Measurements from ENCODE around the gene SOHLH1.

Gene SOHLH1

GRCh38 chr9:135728436-135729110, 29.3 kb upstream of the SOHLH1 start:
- DNase-seq, result no peak

GRCh38 chr9:135727257-135727875, 28.1 kb upstream of the SOHLH1 start:
- no peak for DNase-seq

- DNase-seq, result no peak
These were observed 27.0 kb upstream of the SOHLH1 start for GRCh38 chr9:135726138-135726853.

GRCh38 chr9:135724186-135724787, 25.0 kb upstream of the SOHLH1 start:
- DNase-seq, result no peak

GRCh38 chr9:135722365-135722764, 23.1 kb upstream of the SOHLH1 start:
- DNase-seq, result no peak

GRCh38 chr9:135719472-135719871, 20.2 kb upstream of the SOHLH1 start:
- DNase-seq, result no peak

GRCh38 chr9:135718616-135719015, 19.3 kb upstream of the SOHLH1 start:
- DNase-seq, result no peak

GRCh38 chr9:135717410-135717809, 18.1 kb upstream of the SOHLH1 start:
- no peak for DNase-seq

GRCh38 chr9:135716045-135716444, 16.8 kb upstream of the SOHLH1 start:
- no peak for DNase-seq

- no peak for DNase-seq
These were observed 15.8 kb upstream of the SOHLH1 start for GRCh38 chr9:135715056-135715595.

GRCh38 chr9:135714242-135715055, 15.2 kb upstream of the SOHLH1 start:
- DNase-seq, result no peak

- DNase-seq, result no peak
These were observed 13.5 kb upstream of the SOHLH1 start for GRCh38 chr9:135712613-135713295.

- DNase-seq, result no peak
These were observed 12.6 kb upstream of the SOHLH1 start for GRCh38 chr9:135711881-135712280.

- DNase-seq, result no peak
These were observed 12.1 kb upstream of the SOHLH1 start for GRCh38 chr9:135711391-135711790.

GRCh38 chr9:135708164-135708563, 8.9 kb upstream of the SOHLH1 start:
- no peak for DNase-seq

GRCh38 chr9:135707252-135708138, 8.2 kb upstream of the SOHLH1 start:
- DNase-seq, result no peak

- no peak for DNase-seq
These were observed 7.0 kb upstream of the SOHLH1 start for GRCh38 chr9:135706288-135706687.

- DNase-seq, result no peak
These were observed 6.1 kb upstream of the SOHLH1 start for GRCh38 chr9:135705376-135705775.

- no peak for DNase-seq
These were observed 5.2 kb upstream of the SOHLH1 start for GRCh38 chr9:135704483-135704882.

- no peak for DNase-seq
These were observed 4.4 kb upstream of the SOHLH1 start for GRCh38 chr9:135703726-135704125.

Measured in AML-193 (cell line).